GM12878 (cell line): ENCODE measurements around the gene LRRC8B. TPM values are rescaled to one million over a fixed set of nuclear protein-coding genes. Genes with fewer than 3 reads are reported as not detected.

Experiments used
- CBFB ChIP-seq: IDR thresholded peaks from 2 replicates; pipeline ENCODE4 v1.6.1; 2016; ENCODE audit warnings: antibody characterized with exemption, low read depth
- EGR1 ChIP-seq, 2 experiments: IDR thresholded peaks; 1 replicate in 1 of 2; 2 replicates in 1 of 2; pipeline ENCODE4 v1.6.1; 2011 to 2012; ENCODE audit warnings: low read depth in 2 of 2, low read length in 2 of 2, borderline replicate concordance in 1 of 2, mild to moderate bottlenecking in 1 of 2, moderate library complexity in 1 of 2
- NFYA ChIP-seq: IDR thresholded peaks from 2 replicates; pipeline ENCODE4 v1.6.1; 2011; ENCODE audit warnings: low read depth, mild to moderate bottlenecking, low read length, improper control_type of control experiment, borderline replicate concordance
- TARDBP ChIP-seq: IDR thresholded peaks from 2 replicates; pipeline ENCODE4 v1.6.1; 2016; ENCODE audit warnings: borderline replicate concordance
- polyA plus RNA-seq, 11 experiments: library from polyadenylated mRNA; depleted of rRNA in 4 of 11; unstranded in 6 of 11; stranded (reverse) in 5 of 11; fragments of >200 nt; fragmentation: Nextera tagmentation in 4 of 11; fragmentation: Illumina TruSeq in 1 of 11; extraction: Ambion mirVana in 4 of 11; extraction: Trizol in 1 of 11; gene quantifications; 1 replicate in 1 of 11; 2 replicates in 10 of 11; pipeline versions ENCODE4 v1.2.1 to v1.2.3, GENCODE V29; 2011 to 2016; ENCODE audit warnings: inconsistent platforms in 2 of 11, missing spikeins in 2 of 11, low read depth in 1 of 11
- total RNA-seq, 4 experiments: library from RNA; depleted of rRNA in 3 of 4; stranded (reverse); fragments of >200 nt in 3 of 4; fragmentation: Illumina TruSeq in 1 of 4; extraction: Trizol in 1 of 4; gene quantifications; 2 replicates each; pipeline versions ENCODE4 v1.2.1 to v1.2.3, GENCODE V29; 2013 to 2021
- TF ChIP-seq, protein P1 (sequence below): fragments of 450-650 bp; IDR thresholded peaks from 2 replicates; pipeline ENCODE4 v1.6.1; 2017; ENCODE audit warnings: mild to moderate bottlenecking, moderate library complexity
- TF ChIP-seq, protein P2 (sequence below): fragments of 450-650 bp; IDR thresholded peaks from 2 replicates; pipeline ENCODE4 v1.6.1; 2017; ENCODE audit warnings: mild to moderate bottlenecking, moderate library complexity

LRRC8B gene
- total and polyA plus RNA-seq, 10 of the 15 experiments (the other 5 are each of a cell fraction or from before 2014, with no cell fraction given), result 1.3 to 9.2 (median 5.4) TPM

DNA sequence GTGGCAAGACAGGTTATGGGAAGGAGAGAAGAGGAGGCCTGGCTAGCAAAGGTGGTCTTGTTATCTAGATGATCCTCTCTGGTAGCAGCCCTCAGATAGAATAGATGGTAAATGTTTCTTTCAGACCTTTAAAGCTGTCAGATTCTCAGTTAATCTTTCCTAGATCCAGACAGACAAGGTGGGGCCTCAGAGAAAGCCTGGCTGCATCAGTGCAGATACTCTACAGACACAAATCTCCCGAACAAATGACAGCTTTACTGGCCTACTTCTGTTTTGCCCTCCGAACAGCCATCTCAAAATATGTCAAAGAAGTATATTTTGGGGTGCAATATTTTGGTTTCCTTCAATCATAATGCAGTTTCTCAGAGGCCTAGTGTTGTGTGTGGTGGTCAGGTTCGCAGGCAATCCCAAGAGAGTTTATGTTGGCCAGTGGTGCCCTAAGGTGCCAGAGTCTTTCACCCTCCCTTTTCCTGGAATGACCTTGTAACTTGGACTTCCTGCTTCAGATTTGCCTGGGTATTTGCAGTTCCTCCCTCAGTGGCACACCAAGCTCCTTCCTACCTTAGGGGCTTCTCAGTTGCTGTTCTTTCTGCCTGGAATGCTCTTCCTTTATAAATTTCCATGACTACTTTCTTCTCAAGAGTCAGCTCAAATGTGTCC is 7.0 kb downstream of the LRRC8B start (continued):
- TF ChIP-seq, protein P1, sequence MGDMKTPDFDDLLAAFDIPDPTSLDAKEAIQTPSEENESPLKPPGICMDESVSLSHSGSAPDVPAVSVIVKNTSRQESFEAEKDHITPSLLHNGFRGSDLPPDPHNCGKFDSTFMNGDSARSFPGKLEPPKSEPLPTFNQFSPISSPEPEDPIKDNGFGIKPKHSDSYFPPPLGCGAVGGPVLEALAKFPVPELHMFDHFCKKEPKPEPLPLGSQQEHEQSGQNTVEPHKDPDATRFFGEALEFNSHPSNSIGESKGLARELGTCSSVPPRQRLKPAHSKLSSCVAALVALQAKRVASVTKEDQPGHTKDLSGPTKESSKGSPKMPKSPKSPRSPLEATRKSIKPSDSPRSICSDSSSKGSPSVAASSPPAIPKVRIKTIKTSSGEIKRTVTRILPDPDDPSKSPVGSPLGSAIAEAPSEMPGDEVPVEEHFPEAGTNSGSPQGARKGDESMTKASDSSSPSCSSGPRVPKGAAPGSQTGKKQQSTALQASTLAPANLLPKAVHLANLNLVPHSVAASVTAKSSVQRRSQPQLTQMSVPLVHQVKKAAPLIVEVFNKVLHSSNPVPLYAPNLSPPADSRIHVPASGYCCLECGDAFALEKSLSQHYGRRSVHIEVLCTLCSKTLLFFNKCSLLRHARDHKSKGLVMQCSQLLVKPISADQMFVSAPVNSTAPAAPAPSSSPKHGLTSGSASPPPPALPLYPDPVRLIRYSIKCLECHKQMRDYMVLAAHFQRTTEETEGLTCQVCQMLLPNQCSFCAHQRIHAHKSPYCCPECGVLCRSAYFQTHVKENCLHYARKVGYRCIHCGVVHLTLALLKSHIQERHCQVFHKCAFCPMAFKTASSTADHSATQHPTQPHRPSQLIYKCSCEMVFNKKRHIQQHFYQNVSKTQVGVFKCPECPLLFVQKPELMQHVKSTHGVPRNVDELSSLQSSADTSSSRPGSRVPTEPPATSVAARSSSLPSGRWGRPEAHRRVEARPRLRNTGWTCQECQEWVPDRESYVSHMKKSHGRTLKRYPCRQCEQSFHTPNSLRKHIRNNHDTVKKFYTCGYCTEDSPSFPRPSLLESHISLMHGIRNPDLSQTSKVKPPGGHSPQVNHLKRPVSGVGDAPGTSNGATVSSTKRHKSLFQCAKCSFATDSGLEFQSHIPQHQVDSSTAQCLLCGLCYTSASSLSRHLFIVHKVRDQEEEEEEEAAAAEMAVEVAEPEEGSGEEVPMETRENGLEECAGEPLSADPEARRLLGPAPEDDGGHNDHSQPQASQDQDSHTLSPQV, result no peak
- TF ChIP-seq EGR1 (IDR thresholded peaks at IDR 0.05; ENCODE audit: borderline replicate concordance in 1 of 2, low read depth in 2 of 2, low read length in 2 of 2) (no peak), NFYA (no peak), CBFB (no peak), TARDBP (no peak)
- TF ChIP-seq, protein P2, sequence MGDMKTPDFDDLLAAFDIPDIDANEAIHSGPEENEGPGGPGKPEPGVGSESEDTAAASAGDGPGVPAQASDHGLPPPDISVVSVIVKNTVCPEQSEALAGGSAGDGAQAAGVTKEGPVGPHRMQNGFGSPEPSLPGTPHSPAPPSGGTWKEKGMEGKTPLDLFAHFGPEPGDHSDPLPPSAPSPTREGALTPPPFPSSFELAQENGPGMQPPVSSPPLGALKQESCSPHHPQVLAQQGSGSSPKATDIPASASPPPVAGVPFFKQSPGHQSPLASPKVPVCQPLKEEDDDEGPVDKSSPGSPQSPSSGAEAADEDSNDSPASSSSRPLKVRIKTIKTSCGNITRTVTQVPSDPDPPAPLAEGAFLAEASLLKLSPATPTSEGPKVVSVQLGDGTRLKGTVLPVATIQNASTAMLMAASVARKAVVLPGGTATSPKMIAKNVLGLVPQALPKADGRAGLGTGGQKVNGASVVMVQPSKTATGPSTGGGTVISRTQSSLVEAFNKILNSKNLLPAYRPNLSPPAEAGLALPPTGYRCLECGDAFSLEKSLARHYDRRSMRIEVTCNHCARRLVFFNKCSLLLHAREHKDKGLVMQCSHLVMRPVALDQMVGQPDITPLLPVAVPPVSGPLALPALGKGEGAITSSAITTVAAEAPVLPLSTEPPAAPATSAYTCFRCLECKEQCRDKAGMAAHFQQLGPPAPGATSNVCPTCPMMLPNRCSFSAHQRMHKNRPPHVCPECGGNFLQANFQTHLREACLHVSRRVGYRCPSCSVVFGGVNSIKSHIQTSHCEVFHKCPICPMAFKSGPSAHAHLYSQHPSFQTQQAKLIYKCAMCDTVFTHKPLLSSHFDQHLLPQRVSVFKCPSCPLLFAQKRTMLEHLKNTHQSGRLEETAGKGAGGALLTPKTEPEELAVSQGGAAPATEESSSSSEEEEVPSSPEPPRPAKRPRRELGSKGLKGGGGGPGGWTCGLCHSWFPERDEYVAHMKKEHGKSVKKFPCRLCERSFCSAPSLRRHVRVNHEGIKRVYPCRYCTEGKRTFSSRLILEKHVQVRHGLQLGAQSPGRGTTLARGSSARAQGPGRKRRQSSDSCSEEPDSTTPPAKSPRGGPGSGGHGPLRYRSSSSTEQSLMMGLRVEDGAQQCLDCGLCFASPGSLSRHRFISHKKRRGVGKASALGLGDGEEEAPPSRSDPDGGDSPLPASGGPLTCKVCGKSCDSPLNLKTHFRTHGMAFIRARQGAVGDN, result no peak
- TF ChIP-seq, all 136 proteins: peak for 0
